ENCODE data around the gene RASIP1. TPM values are rescaled to one million over a fixed set of nuclear protein-coding genes. Genes with fewer than 3 reads are reported as not detected.
A peak's percentile ranks its signal among the peaks of the same experiment; 100 is the strongest.
"Not testable (repeated sequence)": the region's sequence is repeated elsewhere in the genome, so short reads cannot be mapped to it uniquely, and the experiment has no call there.

The RASIP1 gene
- total RNA-seq, 4 donors from 2014 or later = 4.7 to 16.8 (median 11.4) TPM

DNA sequence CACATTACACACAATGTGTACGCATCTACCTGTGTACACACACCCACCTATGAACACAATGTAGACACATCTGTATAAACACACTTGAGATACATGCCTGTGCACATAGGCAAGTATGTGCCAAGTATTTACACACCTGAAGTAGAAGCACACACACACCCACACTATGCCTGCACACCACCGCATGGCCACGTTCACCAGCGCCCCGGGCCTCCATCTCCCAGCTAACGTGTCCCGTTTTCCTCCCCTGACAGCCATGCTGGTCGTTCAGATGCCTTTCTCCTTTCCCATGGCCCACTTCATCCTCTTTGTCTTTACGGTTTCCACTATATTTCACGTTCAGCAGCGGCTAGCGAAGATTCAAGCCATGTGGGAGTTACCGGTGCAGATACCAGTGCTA, 37.7 kb downstream of the RASIP1 start:
- intact Hi-C loops (cut with DNase I; ENCODE audit: low total_unique reads) = no loop called here
- 95 to 96% methylated on average over 13 of the region's 13 CpGs for WGBS, 2 donors
- DNase-seq (ENCODE audit: low spot score in 2 of 2) = no peak
- TF ChIP-seq POLR2A (IDR thresholded peaks at IDR 0.05) = no peak
- TF ChIP-seq, protein P1, sequence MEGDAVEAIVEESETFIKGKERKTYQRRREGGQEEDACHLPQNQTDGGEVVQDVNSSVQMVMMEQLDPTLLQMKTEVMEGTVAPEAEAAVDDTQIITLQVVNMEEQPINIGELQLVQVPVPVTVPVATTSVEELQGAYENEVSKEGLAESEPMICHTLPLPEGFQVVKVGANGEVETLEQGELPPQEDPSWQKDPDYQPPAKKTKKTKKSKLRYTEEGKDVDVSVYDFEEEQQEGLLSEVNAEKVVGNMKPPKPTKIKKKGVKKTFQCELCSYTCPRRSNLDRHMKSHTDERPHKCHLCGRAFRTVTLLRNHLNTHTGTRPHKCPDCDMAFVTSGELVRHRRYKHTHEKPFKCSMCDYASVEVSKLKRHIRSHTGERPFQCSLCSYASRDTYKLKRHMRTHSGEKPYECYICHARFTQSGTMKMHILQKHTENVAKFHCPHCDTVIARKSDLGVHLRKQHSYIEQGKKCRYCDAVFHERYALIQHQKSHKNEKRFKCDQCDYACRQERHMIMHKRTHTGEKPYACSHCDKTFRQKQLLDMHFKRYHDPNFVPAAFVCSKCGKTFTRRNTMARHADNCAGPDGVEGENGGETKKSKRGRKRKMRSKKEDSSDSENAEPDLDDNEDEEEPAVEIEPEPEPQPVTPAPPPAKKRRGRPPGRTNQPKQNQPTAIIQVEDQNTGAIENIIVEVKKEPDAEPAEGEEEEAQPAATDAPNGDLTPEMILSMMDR (IDR thresholded peaks at IDR 0.05) = no peak
- H3K4me3 ChIP-seq (ENCODE audit: low read depth, poor library complexity, severe bottlenecking) = no peak overlapping the region

DNA sequence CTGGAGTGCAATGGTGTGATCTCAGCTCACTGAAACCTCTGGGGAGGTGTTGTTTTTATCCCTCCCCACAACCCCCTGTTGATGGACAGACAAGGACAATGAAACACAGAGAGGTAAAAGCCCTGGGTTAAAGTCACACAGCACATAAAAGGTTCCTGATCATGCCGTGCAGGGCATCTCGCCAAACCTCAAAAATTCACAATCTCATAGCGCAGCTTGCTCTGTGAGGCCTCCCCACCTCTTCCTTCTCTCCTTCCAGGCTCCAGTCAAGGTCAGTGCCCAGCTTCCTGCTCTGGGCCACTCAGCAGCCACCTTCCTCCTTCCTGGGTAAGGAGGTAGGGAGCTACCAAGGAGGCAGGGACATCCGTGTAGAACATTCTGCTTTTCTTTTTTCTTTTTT, 42.4 kb downstream of the RASIP1 start:
- TF ChIP-seq POLR2A (IDR thresholded peaks at IDR 0.05) = no peak
- TF ChIP-seq, protein P1 (IDR thresholded peaks at IDR 0.05) = no peak
- WGBS, 2 donors = 46 to 62% methylated on average over 4 of the region's 4 CpGs
- H3K4me3 ChIP-seq (ENCODE audit: low read depth, poor library complexity, severe bottlenecking) = no peak overlapping the region
- no peak for DNase-seq (ENCODE audit: low spot score in 2 of 2)
- intact Hi-C loops (cut with DNase I; ENCODE audit: low total_unique reads) = no loop called here

DNA sequence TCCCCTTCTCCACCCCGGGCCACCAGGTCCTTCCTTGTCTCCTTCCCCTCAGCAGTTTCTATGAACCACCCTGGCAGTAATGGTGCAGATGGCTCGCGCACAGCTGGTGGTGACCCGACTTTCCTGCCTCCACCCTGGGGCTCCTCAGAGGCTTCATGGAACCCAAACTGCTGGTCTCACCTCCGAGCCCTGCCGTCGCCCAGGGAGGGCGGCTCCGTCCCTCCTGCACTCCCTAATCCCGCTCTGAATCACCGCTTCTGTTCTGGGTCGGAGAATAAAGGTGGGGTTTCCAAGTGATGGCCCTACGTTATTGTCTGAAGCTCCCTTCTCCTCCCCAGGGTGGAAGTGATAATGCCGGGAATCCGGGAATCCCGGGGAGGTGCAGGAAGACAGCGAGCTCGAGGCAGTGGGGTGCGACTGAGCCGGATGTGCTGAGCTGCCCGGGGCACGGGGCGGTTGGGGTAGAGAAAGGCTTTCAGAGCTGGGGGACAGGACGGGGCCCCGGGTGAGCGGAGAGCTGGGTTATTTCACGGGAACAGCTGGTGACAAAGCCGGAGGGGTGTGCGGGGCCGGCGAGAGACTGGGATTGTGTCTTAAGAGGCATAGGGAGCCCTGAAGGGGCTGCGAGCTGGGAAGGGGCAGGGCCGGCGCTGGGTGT, 43.9 kb downstream of the RASIP1 start:
- peak overlapping the region; percentile 4 for H3K4me3 ChIP-seq (ENCODE audit: low read depth, poor library complexity, severe bottlenecking)
- 6 to 8% methylated on average over 33 of the region's 34 CpGs for WGBS, 2 donors
- intact Hi-C loops (cut with DNase I; ENCODE audit: low total_unique reads) = no loop called here
- TF ChIP-seq POLR2A (IDR thresholded peaks at IDR 0.05) = no peak
- TF ChIP-seq, protein P1 (IDR thresholded peaks at IDR 0.05) = no peak
- no peak for DNase-seq (ENCODE audit: low spot score in 2 of 2)

DNA sequence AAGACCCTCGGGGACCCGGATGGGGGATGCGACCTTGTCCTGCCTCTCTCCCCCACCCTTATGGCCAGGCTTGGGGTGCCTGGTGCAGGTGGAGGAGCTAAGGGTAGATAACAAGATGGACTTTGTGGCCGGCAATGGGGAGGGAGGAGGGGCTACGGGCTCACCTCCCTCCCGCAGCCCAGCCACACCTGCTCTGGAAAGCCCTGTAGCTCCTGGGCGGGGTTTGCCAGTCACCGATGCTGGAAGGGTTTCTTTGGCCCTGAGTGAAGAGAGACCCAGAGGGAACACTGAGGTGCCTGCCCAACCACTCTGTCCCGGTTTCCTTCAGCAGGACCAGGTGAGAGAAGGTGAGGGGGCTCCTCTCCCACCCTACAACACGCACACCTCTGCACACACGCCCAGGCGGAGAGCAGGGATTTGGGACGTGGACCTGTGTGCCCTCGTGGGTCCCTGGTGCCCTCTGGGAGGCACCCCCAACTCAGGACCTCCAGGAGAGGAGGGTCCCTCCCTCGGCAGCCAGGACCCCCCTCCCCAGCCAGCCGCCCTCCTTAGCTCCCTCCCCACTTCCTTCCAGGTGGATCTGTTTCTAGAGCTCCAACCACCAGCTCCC, 44.6 kb downstream of the RASIP1 start, which contains the start of gene FUT2:
TSS of gene FUT2 (plus strand) at position 229 of the 610 bp plus-strand sequence. CDS start 6,986 bp downstream, outside the sequence.
- 39 to 45% methylated on average over 14 to 16 of the region's 16 CpGs for WGBS, 2 donors
- intact Hi-C loops (cut with DNase I; ENCODE audit: low total_unique reads) = no loop called here
- no peak for DNase-seq (ENCODE audit: low spot score in 2 of 2)
- H3K4me3 ChIP-seq (ENCODE audit: low read depth, poor library complexity, severe bottlenecking) = peak within 1 kb of the TSS; percentile 4
- no peak for TF ChIP-seq POLR2A (IDR thresholded peaks at IDR 0.05)
- TF ChIP-seq, protein P1 (IDR thresholded peaks at IDR 0.05) = no peak

DNA sequence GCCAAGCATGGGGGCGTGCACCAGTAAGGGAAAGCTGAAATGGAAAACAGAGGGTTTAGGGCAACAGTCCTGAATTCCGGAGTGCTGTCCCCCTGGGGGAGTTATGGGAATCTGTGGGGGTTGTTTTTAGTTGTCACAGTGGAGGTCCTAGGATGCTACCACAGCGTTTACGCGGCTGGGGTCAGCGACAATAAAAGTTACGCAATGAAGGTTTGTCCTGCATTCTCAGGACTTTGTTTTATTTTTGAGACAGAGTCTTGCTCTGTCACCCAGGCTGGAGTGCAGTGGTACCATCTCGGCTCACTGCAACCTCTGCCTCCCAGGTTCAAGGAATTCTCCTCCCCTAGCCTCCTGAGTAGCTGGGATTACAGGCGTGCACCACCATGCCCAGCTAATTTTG, 46.8 kb downstream of the RASIP1 start:
- DNase-seq (ENCODE audit: low spot score in 2 of 2); intact Hi-C loops (cut with DNase I; ENCODE audit: low total_unique reads); H3K4me3 ChIP-seq (ENCODE audit: low read depth, poor library complexity, severe bottlenecking): not testable (repeated sequence)
- 89% methylated on average over 9 of the region's 9 CpGs for WGBS, 2 donors

DNA sequence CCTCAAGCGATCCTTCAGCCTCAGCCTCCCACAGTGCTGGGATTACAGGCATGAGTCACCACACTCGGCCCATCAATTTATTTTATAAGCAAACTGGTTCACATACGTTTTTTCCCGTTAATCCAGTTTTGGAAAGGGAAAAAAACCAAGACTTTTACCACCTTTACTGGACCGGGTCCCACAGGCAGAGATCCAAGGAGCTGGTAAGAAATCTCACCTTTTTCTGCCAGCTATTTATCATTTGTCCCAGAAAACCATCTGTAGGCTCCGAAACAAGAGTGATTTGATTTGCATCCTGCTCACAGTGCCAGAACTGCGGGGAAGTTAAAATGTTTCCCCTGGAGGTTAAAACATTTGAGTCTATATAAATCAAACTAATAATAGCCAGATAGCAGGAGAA, 51.0 kb downstream of the RASIP1 start:
- no peak overlapping the region for H3K4me3 ChIP-seq (ENCODE audit: low read depth, poor library complexity, severe bottlenecking)
- no peak for TF ChIP-seq POLR2A (IDR thresholded peaks at IDR 0.05)
- TF ChIP-seq, protein P1 (IDR thresholded peaks at IDR 0.05) = no peak
- WGBS, 2 donors = 38 to 45% methylated on average over 7 of the region's 7 CpGs
- DNase-seq (ENCODE audit: low spot score in 2 of 2) = no peak
- intact Hi-C loops (cut with DNase I; ENCODE audit: low total_unique reads) = no loop called here

Data from lower leg skin (tissue), 4 donors.